NCI-H187 treated with DMSO at 0.1 percent for 48 hours (cell line): Measurements from ENCODE around the gene TBC1D1.
"Not testable (repeated sequence)": the region's sequence is repeated elsewhere in the genome, so short reads cannot be mapped to it uniquely, and the experiment has no call there.

ENCODE experiments used
- DNase-seq: peaks from one replicate; lab custom pipeline; 2025; lab: John Stamatoyannopoulos, UW

The TBC1D1 gene

GRCh38 chr4:38013461-38014366 lies 122.8 kb downstream of the TBC1D1 start:
- DNase-seq = no peak

DNA sequence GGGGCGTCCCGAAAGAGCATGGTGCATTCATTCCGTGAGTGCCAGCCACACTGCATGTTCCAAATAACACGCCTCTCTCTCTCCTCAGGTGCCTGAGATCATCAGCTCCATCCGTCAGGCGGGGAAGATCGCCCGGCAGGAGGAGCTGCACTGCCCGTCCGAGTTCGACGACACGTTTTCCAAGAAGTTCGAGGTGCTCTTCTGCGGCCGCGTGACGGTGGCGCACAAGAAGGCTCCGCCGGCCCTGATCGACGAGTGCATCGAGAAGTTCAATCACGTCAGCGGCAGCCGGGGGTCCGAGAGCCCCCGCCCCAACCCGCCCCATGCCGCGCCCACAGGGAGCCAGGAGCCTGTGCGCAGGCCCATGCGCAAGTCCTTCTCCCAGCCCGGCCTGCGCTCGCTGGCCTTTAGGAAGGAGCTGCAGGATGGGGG lies 123.6 kb downstream of the TBC1D1 start:
- no peak for DNase-seq

DNA sequence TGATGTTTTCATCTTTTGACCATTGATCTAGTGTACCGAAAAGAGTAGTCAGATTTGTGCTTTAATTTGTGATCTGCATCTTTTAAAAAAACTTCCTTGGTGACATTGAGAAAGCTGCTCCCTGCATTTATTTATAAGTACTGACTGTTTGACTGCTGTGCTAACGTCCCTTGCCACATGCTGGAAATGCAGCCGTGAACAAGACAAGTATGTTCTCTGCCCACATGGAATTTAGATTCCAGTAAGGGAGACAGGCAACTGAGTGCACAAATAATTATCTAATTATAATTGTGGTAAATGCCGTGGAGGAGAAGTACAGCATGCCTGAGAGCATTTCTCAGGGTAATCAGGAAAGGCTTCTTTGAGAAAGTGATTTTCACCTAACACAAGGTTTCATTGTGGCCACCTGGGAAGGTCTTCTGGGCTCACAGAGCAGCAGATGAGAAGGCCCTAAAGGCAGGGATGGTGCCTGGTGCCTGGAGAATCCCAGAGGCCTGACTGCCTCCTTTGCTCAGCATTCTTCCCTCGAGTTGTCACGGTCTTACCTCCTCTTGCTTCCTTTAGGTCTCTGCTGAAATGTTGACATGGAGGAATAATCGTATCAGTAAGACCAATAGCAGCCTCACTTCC lies 125.1 kb downstream of the TBC1D1 start:
- DNase-seq = no peak

- no peak for DNase-seq
Observed at GRCh38 chr4:38016698-38017097, 125.8 kb downstream of the TBC1D1 start.

DNA sequence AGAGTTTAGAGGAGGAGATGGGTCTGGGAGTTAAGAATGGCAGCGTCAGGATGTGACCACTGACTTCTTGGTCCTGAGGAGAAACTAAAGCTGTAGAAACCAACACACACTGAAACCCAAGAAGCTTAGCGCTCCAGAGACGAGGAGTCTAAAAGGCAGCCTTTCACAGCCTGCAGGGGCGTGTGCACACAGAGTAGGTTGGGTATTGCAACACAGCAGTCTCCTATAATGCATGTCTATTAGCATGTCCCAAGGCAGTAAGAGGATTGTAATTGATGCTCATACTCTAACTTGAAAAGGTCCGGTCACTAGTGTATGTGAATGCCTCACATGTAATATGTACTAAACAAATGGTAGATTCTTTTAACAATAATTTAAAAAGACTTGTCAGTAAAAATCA lies 126.7 kb downstream of the TBC1D1 start:
- no peak for DNase-seq

DNA sequence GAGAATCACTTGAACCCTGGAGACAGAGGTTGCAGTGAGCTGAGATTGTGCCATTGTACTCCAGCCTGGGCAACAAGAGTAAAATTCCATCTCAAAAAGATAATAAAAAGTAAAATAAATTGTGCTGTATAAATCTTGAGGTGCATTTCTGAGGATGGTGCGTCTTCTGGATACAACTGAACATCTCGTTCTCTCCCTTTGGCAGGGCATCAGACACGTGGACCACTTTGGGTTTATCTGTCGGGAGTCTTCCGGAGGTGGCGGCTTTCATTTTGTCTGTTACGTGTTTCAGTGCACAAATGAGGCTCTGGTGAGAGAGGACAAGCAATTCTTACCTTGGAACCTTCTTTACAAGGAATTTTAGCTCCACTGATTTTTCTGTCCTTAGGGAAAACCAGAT lies 129.5 kb downstream of the TBC1D1 start:
- no peak for DNase-seq

- DNase-seq = not testable (repeated sequence)
Observed at GRCh38 chr4:38020961-38021360, 130.1 kb downstream of the TBC1D1 start.

- no peak for DNase-seq
Observed at GRCh38 chr4:38021751-38022150, 130.9 kb downstream of the TBC1D1 start.

- DNase-seq = no peak
Observed at GRCh38 chr4:38023347-38024205, 132.7 kb downstream of the TBC1D1 start.

GRCh38 chr4:38024206-38024509 lies 133.3 kb downstream of the TBC1D1 start:
- DNase-seq = no peak

DNA sequence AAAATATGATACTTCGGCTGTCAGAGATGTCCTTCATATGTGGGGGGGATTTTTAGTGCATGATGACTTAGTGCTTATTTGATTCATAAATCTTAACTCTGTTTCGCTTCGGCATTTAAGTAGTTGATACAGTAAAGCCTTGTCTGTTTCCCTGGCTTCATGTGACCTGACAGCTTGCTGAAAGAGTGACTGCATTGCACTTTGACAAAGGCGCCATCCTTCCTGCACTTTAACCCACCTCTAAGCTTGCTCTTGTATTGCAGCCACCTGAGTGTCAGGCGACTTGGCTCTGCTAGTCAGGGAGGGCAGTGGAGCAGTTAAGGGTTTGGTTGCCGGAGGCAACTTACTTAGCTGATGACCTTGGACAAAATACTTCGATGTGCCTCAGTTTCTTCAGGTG lies 134.8 kb downstream of the TBC1D1 start:
- DNase-seq = no peak

- no peak for DNase-seq
Observed at GRCh38 chr4:38026158-38026740, 135.4 kb downstream of the TBC1D1 start.

DNA sequence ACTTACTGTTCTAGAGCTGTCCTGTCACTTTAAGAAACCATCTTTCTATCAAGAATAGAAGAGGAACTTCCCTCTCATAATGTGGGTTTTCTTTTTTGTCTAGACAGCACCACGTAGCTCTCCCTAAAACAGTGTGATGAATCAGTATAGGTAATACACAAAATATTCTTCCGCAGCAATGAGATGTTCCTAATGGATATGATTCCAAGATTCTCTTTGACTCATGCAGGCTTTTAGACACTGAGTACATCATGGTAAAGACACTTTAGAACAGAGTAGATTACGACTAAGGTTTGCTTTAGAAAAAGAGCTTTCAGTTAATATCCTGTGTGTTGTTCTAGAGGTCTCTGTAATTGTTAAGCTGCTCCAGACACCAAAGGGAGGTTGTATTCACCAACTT lies 139.1 kb downstream of the TBC1D1 start:
- DNase-seq = no peak

DNA sequence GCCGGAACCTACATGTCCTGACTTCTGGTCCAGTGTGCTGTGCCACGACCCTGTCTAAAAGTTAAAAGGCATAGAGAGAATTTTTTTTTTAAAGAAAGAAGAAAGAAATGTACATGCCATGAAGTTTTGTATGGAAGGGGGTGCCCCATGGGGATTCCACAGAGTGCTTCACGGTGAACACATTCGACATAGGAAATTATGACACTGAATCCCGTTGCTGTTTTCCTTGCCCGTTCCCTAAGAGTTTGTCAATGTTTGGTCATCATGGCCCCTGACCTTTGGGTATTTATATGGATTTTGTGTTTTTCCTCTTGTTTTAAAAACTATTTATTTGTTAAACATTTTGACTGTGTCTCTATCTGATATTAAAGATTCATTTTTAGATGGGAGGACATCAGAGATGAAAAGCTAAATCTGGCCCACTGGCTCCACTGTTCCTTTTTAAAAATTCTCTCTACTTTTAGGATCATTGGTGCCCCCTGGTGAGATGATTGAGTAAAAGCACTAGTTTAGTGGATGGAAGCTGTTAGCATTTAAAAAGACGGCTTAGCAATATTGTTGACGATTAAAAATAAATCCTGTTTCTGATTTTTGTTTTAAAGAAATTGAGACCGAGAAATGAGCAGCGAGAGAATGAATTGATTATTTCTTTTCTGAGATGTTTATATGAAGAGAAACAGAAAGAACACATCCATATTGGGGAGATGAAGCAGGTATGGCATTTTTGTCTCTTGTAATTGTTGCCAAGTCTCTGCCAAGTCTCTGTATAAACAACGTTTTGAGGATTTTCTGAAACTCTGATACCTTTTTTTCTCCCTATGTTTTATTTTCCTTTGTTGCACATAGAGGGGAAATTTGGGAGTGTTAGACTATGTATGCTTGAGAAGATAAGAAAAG lies 144.3 kb downstream of the TBC1D1 start:
- peak; percentile 17 for DNase-seq

DNA sequence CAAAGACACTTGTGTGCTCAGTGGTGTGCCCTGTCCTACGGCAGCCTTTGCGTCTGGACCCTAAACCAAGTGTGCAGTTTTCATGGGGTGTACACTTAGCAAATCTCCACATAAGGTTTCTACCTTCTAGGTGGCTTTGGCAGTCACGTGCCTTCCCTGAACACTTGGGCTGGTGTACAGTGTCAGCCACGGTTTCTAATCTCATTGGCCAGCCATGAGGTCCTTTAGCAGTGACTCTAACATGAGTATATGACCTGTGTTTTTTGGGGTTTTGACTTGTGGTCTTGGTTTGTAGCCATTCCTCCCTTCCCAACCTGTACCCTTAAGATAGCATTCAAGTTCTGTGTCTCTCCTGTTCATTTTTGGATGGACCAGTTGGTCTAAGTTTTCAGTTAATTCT lies 145.7 kb downstream of the TBC1D1 start:
- DNase-seq = no peak

DNA sequence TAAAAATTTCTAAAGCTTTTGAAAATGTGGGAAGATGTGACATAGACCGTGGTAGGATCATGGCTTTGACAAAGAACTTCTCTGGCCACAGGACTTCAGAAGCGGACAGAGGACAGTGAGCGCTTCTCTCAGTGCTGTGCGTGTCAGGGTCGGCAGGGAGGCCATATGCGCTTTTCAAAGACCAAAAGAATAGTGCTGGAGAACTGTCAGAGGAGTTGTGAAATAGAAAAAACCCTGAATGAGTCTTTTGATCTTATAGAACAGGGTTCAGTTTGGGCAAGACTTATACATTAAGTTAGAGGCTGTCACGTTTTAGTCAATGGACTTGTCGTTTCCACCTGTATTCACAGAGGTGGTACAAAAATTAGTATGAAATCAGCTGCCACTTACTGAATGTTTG lies 146.7 kb downstream of the TBC1D1 start:
- DNase-seq = no peak

GRCh38 chr4:38040619-38041018 lies 149.7 kb downstream of the TBC1D1 start:
- DNase-seq = no peak

DNA sequence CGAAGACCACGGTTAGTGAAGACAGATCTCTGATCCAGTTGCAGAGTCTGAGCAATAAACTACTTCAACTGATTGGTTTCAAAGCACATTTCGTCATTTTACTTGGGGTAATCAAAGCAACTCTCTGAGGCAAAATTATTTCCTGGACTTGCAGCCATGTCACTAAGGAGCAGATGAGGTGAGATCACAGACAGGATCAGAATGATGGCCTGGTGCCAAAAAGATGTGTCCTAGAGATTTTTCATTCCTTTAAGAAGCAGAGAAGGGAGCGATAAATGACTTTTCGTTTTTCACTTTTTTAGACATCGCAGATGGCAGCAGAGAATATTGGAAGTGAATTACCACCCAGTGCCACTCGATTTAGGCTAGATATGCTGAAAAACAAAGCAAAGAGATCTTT lies 153.2 kb downstream of the TBC1D1 start:
- DNase-seq = no peak

GRCh38 chr4:38045289-38045988 lies 154.6 kb downstream of the TBC1D1 start:
- DNase-seq = no peak

DNA sequence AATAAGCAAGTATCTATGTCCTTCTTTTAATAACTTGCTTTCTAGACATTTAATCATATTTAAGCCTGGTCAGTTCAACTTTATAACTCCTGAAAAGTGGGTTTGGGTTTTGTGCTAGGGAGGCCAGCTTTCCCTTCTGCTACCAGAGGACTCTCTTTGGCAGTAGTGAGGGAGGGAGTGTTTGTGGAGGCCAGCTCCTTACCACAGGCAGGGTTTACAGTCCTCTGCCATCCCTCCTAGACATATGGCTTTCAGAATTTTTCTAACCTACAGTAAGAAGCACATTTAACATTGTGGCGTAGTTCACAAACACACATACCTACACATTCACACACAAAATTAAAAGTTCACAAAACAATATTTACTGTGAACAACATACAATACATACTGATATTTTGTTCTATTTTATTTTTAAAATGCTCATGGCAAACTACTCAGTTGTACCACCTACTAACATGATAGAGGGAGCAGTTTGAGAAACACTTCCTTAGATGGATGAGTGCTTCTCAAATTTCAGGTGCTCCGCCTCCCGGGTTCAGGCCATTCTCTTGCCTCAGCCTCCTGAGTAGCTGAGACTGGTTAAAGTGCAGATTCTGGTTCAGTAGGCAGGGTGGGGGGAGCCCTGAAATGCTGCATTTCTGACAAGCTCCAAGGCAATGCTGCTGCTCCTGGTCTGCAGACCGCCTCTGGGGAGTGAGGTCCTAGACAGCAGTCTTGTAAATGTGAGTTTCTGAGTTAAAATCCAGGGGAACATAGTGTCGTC lies 156.0 kb downstream of the TBC1D1 start:
- peak; percentile 29 for DNase-seq
